NCI-H748 treated with DMSO at 0.1 percent for 48 hours (cell line): ENCODE measurements around the gene ASXL3.

Source experiments
- DNase-seq: peaks from one replicate; lab custom pipeline; 2025; lab: John Stamatoyannopoulos, UW

ASXL3 gene

DNA sequence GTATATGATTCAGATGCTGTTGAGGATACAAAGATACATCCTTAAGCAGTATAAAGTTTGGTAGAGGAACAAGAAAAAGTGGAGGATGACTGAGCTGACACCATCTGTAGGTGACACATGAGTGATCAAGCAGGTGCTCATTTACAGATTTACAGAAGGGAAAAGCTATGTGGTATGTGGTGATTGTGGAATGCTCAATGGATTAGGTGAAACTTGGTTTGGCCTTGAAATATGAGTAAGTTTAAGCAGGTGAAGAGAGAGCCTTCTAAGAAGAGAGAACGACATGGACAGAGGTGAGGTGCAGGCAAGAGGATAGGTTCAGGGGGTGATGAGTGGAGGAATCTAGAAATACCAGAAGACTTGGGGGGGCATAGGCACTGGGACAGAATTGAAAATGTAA, 5.9 kb downstream of the ASXL3 start:
- DNase-seq: no peak

DNA sequence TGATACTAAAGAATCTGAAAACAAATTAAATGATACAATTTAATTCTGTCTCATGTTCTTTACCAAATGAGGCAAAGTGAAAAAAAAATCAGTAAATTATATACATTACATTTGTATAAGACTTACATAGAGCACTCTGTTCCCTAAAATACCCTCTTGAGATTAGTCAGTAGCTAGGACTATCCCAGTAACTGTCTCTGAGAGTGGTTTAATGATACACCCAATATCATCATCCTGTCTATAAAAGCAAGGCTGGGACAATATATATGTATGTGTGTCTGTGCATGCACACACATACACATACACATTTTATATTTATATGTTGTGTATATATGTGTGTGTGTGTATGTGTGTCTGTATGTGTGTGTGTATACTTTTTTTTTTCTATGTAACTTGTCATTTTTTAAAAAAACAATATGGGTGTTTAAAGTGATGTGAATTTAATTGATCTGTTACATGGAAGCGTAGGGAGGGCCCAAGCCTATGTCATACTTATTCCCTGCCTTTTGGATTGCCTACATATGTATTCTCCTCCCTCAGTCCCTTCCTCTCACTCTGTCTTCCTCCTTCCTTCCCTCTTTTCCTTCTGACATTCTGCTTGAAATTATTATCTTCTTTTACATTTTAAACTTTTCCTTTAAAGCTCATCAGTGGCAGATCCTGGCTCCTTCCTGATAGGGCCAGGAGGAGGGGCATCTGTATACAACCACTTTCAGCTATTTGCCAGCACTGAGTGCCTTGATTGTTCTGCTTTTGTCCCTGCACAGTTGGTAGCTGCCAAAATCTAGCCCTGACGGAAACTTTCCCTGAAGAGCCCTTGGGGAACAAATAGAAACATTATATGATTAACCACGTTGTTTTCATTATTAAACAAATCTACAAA, 6.8 kb downstream of the ASXL3 start:
- peak; percentile 94 for DNase-seq

DNA sequence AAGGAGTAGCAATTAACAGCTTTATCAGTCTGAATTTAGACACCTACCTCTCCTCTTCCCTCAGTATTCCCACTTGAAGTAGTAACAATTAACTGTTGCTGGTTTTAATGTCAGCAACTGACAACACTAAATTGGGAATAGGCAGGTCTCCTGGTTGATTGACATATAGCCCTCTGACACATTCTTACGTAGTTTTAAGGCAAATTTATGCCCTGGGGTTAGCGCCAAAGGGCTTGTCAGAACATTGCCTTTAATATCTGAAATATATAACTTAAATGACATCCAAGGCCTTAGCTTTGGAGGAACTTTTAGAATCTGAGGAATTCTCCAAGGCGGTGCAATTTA, 7.4 kb downstream of the ASXL3 start:
- no peak for DNase-seq

DNA sequence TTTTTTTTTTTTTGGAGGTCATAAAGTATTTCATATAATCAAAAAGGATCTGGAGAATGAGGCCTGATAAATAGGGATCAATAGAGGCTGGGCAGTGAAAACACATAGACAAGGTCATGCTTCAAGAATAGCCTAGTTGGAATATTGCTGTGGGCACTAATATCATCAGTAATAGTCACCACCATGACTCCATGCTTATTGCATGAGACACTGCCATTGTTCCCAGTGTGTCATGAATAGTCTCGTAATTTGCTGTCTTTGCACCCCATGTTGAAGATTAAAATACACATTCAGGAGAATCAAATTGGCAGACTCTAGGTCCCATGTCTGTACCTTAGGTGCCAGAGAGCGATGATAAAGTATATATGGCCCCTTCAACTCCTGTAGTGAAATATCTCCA, 10.3 kb downstream of the ASXL3 start:
- DNase-seq: no peak

DNA sequence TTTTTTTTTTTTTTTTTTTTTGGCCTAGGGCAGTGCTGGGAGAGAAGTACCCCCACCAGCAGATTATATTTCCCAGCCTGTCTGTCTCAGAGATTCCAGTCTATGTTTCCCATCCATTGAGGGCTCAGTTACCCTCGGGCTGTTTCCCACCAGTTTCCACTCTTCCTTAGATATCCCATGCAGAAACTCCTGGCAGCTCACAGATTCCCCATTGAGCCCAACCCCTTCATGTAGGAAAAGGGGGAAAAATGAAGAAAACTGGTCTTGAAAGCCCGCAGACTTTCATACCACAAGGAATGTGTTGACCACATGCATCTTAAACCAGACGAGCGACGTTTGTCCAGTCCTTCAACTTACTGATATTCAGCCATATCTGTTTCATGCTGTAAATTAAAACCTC, 15.2 kb downstream of the ASXL3 start:
- no peak for DNase-seq

DNA sequence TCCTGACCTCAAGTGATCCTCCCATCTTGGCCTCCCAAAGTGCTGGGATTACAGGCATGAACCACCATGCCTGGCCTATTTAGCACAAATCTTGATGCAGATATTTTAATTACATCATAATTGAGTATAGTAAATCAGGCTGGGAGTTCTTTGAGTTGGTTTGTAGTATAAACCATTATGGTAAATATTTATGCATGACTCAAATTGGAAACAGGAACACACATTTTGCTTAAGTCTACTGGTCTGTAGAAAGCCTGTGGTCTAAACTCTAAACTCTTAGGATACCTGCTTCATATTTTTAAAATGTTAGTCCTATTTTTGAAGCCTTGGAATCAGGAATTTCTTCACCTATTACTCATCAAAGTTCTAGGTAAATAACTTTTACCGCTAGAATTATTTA, 16.8 kb downstream of the ASXL3 start:
- no peak for DNase-seq

DNA sequence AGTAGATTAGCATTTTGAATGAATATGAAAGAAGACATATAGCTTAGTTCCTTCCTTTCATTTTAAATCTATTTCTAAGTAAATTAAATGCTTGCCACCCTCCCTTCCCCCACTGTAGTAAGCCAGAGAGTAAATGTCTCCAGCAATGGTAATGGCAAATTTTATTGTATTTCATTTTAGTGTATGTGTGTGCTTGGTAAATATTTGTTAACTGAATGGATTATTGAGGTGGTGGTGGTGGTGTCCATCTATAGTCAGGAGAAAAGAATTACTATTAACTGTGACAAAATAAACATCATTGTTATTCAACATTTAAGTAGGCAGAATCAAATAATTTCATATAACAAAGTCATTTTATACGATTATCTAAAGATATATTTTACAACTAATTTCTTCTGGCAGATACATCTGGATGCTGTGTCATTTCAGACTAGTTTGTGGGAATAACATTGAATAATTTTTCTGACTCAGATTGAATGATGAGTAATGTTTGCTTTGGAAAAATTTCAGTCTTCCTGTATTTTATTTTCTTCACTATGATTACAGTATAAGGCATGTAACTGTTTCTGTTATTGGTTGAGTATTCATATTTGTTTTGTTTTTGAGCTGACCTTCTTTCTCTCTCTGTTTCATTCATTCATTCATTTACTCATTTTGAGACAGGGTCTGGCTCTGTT, 18.3 kb downstream of the ASXL3 start:
- DNase-seq: peak; percentile 62

DNA sequence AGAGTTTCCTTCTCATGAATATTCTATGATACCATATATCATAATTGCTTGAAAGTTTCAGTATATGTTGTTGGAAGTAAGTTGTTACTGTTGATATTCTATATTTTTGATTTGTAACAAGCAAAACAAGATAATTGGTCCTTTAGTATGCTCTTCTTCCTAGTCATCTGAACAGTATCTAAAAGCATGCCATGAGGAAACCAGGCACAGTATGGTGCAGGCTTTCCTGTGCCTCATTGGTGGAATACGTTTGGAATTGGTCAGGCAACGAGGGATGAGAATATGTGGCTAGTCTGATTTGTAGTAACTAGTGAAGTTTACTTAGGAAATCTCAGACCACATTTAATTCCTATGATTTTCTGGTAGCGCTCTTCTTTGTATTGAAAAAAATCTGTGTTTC, 22.8 kb downstream of the ASXL3 start:
- no peak for DNase-seq

DNA sequence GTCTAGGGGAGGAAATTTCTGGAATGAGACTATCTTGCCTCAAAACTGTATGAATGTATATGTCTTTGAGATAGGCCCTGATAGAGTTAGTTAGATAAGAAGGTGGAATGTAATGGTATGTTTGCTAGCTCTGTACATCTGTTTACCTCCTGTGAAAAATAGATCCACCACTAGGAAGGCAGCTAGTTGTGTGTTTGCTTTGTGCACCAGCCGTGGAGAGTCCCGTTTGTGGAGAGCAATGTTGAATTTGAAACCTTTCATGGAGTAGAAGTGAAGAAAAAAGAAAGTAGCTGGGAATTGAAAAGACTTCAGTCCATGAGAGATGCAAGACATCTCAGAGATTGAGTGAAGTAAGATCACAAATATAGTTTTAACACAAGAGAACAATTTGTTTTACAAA, 25.4 kb downstream of the ASXL3 start:
- DNase-seq: no peak

DNA sequence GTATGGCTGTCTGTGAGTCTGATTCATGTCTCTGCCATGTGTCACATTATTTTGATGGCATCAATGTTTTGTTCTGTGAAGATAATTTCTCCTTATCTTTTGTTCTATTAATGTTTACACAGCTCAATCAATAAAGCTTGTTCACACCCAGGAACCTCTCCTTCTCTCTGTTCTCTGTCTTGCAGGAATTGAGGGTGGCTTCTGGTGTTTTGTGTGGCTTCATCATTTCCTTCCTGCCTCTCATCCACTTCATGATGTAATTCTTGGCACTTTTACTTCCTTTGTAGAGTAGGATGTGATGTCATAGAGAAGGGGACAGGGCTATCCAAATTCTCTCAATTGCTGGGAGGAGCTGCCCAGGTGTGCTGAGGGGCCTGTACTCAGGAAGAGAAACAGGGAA, 27.2 kb downstream of the ASXL3 start:
- DNase-seq: no peak

DNA sequence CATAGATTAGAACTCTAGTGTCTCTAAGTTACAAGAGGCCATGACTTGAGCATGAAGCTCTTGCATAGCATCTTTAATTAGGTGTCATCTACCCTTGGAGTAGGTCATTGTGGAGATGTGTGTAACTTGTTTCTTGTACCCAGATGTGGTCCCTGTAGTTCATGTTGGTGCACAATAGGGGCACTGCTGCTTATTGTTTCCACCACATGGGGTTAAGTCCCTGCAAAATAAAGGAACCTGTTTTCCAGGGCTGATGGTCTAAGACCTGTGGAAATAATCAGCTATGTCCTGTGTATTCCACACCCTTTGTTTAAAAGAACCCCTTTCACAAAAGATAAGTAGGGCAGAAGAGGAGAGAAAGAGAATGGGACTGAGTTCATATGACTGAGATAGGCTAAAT, 28.6 kb downstream of the ASXL3 start:
- no peak for DNase-seq

DNA sequence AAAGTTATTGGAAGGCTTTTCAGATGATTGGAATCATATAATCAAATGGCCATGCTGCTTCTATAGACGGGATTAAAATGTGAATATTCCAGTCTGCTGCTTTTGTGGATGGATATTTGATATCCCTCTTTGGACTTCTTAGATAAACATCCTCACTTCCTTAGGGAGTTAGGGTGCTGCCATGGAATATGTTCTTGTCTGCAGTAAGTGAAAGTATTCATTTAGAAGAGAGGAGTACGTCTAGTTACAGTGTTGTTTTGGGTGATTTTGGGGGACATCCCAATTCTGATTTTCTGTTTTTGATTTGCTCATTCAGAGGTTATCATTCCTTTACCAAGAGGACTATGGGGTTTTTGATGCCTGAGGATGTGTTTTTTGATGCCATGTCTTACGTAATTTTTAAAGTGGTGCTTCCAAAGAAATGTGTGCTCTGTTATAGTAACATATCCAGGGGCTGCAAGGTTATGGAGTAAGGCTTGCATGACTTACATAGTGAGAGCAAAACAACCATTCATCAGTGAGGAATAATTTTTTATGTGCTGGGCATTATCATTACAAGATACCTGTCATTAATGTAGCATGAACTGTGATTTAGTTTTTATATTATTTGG, 33.6 kb downstream of the ASXL3 start:
- no peak for DNase-seq

DNA sequence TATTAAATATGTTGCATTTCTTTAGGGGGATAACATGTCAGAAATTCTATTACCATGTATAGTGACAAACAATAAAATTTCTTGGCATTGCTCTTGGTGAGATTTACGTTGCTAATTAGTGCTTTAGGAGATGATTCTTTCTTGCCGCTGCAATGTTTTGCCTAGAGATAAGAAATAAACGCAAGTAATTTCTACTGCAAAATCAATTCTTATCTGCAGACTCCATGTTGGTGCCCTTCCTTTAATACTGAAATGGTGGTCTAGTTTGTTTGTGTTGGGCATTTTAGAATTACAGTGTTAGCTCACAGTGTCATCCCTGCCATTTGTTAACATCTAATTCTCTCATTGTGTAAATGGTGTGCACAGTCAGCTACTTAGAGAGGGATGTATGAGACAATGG, 34.6 kb downstream of the ASXL3 start:
- no peak for DNase-seq

DNA sequence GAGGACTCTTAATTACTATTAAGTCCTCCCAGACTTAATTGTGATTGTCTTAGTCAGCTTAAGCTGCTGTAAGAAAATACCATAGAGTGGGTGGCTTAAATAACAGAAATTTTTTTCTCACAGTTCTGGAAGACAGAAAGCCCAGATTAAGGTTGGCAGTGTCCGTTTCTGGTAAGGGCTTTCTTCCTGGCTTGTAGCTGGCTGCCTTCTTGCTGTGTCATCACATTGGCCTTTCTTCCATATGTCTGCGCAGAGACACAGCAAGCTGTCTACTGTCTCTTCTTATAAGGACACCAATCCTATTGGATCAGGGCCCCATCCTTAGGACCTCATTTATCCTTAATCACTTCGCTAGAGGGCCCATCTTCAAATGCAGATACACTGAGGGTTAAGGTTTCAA, 38.5 kb downstream of the ASXL3 start:
- DNase-seq: no peak

DNA sequence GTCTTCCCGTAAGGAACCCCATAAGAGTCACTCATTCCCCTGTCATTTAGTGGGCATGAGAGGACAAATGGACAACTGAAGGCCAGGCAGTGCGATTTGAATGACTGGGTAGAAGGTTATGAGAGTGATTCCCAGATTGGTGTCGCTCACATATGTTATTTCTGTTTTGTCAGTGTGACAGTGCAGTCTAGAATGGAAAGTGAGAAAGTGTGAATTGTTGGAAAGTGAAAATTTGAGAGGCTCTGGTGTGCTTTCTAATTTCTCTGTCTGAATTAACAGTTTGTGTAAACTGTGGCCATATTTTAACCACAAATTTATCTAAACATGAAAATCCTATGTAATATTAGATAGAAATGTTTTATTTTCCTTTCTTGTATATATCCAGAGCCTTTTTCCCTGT, 49.1 kb downstream of the ASXL3 start:
- DNase-seq: no peak

DNA sequence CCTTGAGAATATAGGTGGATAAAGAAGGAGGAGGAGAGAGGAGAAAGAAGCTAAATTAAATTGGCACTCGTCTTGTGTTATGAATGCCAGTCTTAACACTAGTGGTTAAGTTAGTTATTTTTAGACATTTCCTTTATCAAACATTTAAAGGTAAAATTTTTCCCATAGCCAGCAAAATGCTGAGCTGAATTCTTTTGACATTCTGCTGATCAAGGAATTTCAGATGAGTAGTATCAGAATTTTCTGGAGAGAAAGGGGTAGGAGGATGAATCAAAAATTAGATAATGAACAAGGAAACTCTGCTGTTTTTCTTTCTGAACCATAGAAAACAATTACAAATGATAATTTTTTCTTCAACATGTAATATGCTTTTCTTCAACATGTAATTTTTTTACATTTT, 52.5 kb downstream of the ASXL3 start:
- no peak for DNase-seq

DNA sequence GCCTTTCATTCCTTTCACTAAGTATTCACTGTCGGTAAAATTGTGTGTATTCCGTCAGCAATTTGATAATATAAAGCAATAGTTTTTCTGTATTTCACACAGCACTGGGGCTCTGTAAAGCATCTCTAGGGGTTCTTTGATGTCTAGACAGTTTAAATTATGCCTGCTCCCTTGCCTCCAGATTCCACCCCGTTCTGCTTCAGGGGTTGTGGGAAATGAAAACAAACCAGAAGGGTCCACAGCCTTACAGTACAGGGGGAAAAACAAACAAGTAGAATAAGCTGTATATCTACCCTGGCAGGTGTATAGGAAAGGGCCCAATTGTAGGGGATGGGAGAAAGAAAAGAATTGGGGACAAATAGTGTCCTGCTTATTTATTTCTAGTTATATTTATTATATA, 63.1 kb downstream of the ASXL3 start:
- peak; percentile 16 for DNase-seq

DNA sequence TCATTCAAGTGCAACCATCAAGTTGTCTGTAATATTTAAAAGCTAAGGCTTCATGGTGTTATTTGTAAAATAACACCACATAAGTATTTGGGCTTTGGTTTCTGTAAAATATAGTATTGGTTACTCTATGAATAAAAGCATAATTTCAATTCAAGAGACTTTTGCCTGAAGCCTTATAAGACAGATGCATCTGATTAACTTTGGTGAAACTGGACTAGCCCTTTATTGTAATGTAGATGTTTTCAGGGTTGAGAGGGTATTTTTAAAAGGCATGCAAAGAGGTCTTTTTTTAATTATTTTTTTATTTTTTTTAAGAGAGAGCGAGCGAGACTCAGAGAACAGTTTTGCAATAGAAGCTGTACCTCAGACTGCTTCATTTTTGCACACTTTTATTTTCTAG, 66.5 kb downstream of the ASXL3 start:
- no peak for DNase-seq

DNA sequence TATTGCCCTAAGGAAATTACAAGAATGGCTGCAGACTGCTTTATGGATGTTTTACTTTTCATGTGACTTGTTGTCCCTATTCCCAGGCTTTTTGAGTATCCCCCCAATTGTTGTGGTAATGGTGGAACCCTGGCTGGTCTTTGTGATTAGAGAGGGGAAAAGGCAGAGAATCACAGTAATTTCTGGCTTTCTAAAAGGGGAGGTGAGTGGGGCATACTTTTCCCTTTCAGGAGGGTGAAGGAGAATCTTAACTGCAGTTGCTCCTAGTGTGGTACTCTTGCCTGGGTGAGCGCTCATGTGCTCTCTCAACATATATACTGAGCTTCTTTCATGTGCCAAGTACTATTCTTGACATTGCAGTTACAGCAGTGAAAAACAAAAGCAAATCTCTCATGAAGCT, 69.3 kb downstream of the ASXL3 start:
- no peak for DNase-seq

DNA sequence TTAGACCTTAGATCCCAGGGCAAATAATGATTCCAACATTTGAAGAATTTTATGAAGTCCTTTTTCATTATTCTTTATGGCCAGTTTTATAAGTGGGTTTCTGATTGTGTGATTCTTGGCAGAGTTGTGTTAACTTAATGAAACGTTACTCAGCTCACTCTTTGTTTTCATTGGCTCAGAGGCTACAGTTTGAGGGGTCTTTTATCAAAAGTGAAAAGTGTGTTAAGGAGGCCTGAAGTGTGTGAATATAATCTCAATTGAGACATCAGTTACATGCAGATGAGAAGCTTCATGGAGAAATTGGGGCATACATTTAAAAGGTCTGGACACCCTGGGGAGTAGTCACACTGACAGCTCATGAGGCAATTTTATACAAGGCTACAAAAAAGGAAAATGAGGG, 74.6 kb downstream of the ASXL3 start:
- DNase-seq: no peak

DNA sequence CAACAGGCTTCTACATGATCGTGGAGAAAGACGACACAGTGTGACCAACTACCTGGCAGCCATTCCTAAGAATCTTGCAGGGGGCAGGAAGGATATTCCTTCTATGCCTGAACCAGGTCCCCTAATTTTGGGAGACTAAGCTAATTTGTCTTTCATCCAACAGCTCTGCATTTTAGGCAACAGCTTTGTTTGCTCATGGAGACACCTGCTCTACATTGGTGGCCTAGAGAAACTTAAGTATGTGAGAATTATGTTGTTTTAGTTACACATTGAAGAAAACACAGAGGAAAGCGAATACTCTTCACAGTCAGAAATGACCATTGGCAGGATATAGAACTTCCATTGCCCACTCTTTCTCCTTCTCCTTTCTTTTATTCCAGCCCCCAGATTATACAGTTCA, 75.2 kb downstream of the ASXL3 start:
- DNase-seq: no peak

DNA sequence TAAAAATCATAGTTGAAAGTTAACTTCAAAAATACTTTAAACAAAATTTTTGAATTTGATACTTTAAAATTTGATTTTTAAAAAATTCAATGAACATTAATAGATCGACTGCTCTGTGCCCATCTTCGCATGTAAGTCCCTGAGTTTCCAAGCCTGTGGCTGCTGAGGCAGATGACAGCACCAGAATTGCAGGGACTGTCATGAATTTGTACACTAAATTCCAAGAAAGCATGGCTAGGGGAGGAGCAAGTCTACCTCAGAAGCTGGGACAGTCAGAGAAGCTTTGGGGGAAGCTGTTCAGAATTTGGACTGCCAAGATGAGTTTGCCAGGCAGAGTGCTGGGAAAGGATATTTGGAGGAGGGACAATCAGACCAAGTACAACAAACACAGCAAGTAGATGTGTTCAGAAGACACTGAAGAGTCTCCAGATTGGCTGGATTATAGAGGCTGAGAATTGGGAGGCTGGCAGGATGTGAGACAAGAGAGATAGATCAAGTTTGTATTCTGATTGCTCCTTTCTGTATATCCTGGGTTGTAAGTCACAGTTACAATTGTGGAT, 79.0 kb downstream of the ASXL3 start:
- no peak for DNase-seq

DNA sequence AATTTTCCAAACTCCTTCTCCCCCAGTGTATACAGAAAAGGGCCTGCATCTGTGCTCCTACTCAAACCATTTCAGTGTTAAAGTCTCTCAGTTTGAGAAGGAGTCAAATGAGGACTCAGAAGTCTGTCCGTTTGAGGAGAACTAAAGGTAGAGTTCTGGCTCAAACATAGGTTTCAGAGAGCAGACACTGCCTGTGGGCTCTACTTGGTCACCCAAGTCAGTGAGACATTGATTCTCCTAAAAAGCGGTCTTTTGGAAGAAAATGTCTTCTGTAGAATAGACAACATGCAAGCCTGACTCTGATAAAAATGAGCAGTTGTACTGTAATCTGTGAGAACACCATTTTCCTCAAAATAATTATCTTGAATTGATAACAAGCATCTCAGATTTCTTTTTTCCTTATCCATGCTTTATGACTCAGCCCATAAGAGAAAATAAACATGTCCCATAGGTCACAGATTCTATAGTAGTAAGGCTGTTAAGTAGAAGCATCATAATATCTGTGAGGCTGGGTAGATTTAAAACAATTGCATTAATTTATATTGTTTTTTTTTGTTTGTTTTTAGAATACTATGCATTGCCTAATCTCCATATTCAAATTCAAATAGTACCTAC, 82.8 kb downstream of the ASXL3 start:
- no peak for DNase-seq
